ENCODE data around the gene SLC29A3. TPM values are rescaled to one million over a fixed set of nuclear protein-coding genes. Genes with fewer than 3 reads are reported as not detected.
A peak's percentile ranks its signal among the peaks of the same experiment; 100 is the strongest.

The SLC29A3 gene
- total RNA-seq, 4 donors from 2014 or later, result 1.9 to 4.4 (median 2.8) TPM; not detected in 1

- Histone ChIP-seq H3K27me3 (no peaks in the 10 kb centered on the region), H3K36me3 (peaks cover 0 to 5% (median 0%) of the 10 kb centered on the region in 3 donors), H3K9me3 (no peaks in the 10 kb centered on the region), H3K27ac (peak overlapping the region in 3 of 4 donors; percentile 9 to 44 (median 13)), H3K4me1 (no peaks in the 10 kb centered on the region), H3K4me3 (no peak overlapping the region)
- TF ChIP-seq CTCF (IDR thresholded peaks at IDR 0.05) (no peak), POLR2A (IDR thresholded peaks at IDR 0.05) (no peak)
- DNase-seq, result no peak
Measured at GRCh38 chr10:71359364-71360046, 40.4 kb downstream of the SLC29A3 start.

- DNase-seq, result no peak
- TF ChIP-seq CTCF (IDR thresholded peaks at IDR 0.05) (no peak), POLR2A (IDR thresholded peaks at IDR 0.05) (no peak)
- Histone ChIP-seq H3K27me3 (no peaks in the 10 kb centered on the region), H3K9me3 (no peaks in the 10 kb centered on the region), H3K36me3 (peaks cover 0 to 5% (median 0%) of the 10 kb centered on the region in 3 donors), H3K27ac (no peak overlapping the region), H3K4me3 (no peak overlapping the region), H3K4me1 (no peaks in the 10 kb centered on the region)
Measured at GRCh38 chr10:71360735-71361134, 41.7 kb downstream of the SLC29A3 start.

GRCh38 chr10:71361581-71361980 lies 42.5 kb downstream of the SLC29A3 start:
- no peak for DNase-seq
- no peak for TF ChIP-seq POLR2A (IDR thresholded peaks at IDR 0.05)
- no peak for TF ChIP-seq CTCF (IDR thresholded peaks at IDR 0.05)
- H3K9me3 ChIP-seq, result no peaks in the 10 kb centered on the region
- H3K27me3 ChIP-seq, result no peaks in the 10 kb centered on the region
- no peak overlapping the region for H3K27ac ChIP-seq
- no peaks in the 10 kb centered on the region for H3K4me1 ChIP-seq
- no peak overlapping the region for H3K4me3 ChIP-seq
- no peaks in the 10 kb centered on the region for H3K36me3 ChIP-seq

- no peak overlapping the region for H3K27ac ChIP-seq
Measured at GRCh38 chr10:71362141-71362540, 43.1 kb downstream of the SLC29A3 start.

GRCh38 chr10:71363936-71364335 lies 44.9 kb downstream of the SLC29A3 start:
- H3K27me3 ChIP-seq, result no peaks in the 10 kb centered on the region
- TF ChIP-seq CTCF (IDR thresholded peaks at IDR 0.05), result no peak
- TF ChIP-seq POLR2A (IDR thresholded peaks at IDR 0.05), result no peak
- H3K36me3 ChIP-seq, result no peaks in the 10 kb centered on the region
- no peaks in the 10 kb centered on the region for H3K9me3 ChIP-seq
- H3K4me1 ChIP-seq, result no peaks in the 10 kb centered on the region
- DNase-seq, result no peak
- H3K27ac ChIP-seq, result no peak overlapping the region
- no peak overlapping the region for H3K4me3 ChIP-seq

More at GRCh38 chr10:71362141-71362540, 43.1 kb downstream of the SLC29A3 start:
- TF ChIP-seq POLR2A (IDR thresholded peaks at IDR 0.05), result no peak
- TF ChIP-seq CTCF (IDR thresholded peaks at IDR 0.05), result no peak
- Histone ChIP-seq H3K9me3 (no peaks in the 10 kb centered on the region), H3K4me3 (no peak overlapping the region), H3K4me1 (no peaks in the 10 kb centered on the region), H3K27me3 (no peaks in the 10 kb centered on the region), H3K36me3 (no peaks in the 10 kb centered on the region)
- DNase-seq, result no peak
